Bone marrow (tissue), 2 donors: ENCODE data around the gene PCDHGA3.
"Not testable (repeated sequence)": the region's sequence is repeated elsewhere in the genome, so short reads cannot be mapped to it uniquely, and the experiment has no call there.

ENCODE experiments used
- DNase-seq, 2 donors: peaks; one replicate each; lab custom pipeline; 2025; lab: John Stamatoyannopoulos, UW

PCDHGA3 gene

DNA sequence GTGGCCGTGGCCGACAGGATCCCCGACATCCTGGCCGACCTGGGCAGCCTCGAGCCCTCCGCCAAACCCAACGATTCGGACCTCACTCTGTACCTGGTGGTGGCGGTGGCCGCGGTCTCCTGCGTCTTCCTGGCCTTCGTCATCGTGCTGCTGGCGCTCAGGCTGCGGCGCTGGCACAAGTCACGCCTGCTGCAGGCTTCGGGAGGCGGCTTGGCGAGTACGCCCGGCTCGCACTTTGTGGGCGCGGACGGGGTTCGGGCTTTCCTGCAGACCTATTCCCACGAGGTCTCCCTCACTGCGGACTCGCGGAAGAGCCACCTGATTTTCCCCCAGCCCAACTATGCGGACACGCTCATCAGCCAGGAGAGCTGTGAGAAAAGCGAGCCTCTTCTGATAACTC is 2.4 kb downstream of the PCDHGA3 start:
- not testable (repeated sequence) for DNase-seq

GRCh38 chr5:141349917-141350619 is 6.4 kb downstream of the PCDHGA3 start, which contains the start of gene PCDHGB1:
TSS of gene PCDHGB1 (plus strand) at chr5:141350099. CDS start at chr5:141350261, 162 bp downstream.
- peak in 1 of 2 donors; percentile 14 for DNase-seq

GRCh38 chr5:141351591-141351990 is 8.0 kb downstream of the PCDHGA3 start:
- DNase-seq: no peak

DNA sequence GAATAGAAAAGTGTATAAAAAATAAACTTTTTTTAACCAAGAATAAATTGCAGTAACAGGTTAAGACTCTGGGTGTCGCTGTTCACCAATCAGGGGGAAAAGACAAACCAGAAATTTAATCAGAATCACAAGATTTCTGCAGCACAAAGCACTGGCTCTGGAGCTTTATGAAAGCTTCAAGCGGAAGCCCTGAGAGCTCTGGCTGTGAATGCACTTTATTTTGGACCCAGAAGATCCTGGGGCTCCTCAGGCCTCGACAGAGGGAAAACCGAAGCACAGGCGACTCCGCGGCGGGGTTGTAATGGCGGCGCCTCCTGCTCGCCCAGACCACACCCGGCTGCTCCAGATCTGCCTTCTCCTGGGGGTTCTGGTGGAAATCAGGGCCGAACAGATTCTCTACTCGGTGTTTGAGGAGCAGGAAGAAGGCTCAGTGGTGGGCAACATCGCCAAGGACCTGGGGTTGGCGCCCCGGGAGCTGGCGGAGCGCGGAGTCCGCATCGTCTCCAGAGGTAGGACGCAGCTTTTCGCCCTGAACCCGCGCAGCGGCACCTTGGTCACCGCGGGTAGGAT is 11.4 kb downstream of the PCDHGA3 start, which contains the start of gene PCDHGA4:
TSS of gene PCDHGA4 (plus strand) at position 122 of the 570 bp plus-strand sequence. CDS start at position 209, 87 bp downstream.
- no peak for DNase-seq

- no peak for DNase-seq
Observed at GRCh38 chr5:141355641-141356040, 12.0 kb downstream of the PCDHGA3 start.

DNA sequence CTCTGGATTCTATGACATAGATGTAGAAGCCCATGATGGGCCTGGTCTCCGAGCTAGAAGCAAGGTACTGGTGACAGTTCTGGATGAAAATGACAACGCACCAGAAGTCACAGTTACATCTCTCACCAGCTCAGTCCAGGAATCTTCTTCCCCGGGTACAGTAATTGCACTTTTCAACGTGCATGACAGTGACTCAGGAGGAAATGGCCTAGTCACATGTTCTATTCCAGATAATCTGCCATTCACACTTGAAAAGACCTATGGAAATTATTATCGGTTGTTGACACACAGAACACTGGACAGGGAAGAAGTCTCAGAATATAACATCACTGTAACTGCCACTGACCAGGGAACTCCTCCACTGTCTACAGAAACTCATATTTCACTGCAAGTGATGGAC is 12.5 kb downstream of the PCDHGA3 start:
- DNase-seq: no peak

DNA sequence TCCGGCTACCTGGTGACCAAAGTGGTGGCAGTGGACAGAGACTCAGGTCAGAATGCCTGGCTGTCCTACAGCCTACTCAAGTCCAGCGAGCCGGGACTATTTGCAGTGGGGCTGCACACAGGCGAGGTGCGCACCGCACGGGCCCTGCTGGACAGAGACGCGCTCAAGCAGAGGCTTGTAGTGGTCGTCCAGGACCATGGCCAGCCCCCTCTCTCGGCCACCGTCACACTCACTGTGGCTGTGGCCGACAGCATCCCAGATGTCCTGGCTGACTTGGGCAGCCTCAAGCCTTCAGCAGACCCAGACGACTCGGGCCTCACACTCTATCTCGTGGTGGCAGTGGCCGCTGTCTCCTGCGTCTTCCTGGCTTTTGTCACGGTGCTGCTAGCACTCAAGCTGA is 13.3 kb downstream of the PCDHGA3 start:
- DNase-seq: no peak

GRCh38 chr5:141359790-141360426 is 16.3 kb downstream of the PCDHGA3 start, which contains the start of gene PCDHGB2:
TSS of gene PCDHGB2 (plus strand) at chr5:141359994. CDS start at chr5:141360136, 142 bp downstream.
- peak in 1 of 2 donors; percentile 78 for DNase-seq

GRCh38 chr5:141360685-141361084 is 17.1 kb downstream of the PCDHGA3 start:
- no peak for DNase-seq

DNA sequence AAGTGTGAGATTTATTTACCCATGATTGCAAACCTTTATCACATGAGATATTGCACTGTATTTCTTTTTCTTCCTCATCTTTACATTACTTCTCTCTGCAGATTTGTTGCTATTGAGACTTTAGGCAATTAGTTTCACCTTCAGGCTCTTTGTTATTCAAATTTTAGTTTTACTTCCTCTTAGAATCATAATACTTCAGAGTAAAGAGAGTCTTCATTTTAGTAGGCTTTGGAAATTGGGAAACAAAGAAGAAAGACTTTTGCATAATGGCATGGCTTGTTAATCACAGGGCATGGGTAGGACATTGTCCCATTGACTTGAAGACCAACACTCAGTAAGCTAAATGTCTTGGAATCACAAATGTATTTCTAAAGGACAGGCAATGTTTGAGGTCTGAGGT is 19.1 kb downstream of the PCDHGA3 start:
- DNase-seq: no peak

DNA sequence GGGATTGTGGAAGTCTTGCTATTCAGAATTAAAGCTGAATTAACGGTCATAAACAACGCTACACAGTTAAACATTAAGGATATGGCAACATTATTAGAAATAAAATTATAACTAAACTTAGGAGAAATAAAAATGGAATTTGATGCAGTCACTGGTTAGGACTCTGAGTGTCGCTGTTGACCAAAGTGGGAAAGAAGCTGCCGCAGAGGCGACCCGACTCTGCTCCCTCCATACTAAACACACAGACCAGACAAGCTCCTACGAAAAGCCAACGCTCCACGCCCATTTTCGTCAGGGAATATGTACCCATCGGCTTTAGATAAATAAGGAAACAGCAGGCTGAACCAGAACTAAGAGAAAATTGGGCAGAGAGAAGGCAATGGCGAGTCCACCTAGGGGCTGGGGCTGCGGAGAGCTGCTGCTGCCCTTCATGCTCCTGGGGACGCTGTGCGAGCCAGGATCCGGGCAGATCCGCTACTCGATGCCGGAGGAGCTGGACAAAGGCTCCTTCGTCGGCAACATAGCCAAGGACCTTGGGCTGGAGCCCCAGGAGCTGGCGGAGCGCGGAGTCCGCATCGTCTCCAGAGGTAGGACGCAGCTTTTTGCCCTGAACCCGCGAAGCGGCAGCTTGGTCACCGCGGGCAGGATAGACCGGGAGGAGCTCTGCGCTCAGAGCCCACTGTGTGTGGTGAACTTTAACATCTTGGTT is 20.5 kb downstream of the PCDHGA3 start, which contains the start of gene PCDHGA5:
TSS of gene PCDHGA5 (plus strand) at position 211 of the 709 bp plus-strand sequence. CDS start at position 380, 169 bp downstream.
- no peak for DNase-seq

- DNase-seq: no peak
Observed at GRCh38 chr5:141366016-141366896, 22.6 kb downstream of the PCDHGA3 start.

DNA sequence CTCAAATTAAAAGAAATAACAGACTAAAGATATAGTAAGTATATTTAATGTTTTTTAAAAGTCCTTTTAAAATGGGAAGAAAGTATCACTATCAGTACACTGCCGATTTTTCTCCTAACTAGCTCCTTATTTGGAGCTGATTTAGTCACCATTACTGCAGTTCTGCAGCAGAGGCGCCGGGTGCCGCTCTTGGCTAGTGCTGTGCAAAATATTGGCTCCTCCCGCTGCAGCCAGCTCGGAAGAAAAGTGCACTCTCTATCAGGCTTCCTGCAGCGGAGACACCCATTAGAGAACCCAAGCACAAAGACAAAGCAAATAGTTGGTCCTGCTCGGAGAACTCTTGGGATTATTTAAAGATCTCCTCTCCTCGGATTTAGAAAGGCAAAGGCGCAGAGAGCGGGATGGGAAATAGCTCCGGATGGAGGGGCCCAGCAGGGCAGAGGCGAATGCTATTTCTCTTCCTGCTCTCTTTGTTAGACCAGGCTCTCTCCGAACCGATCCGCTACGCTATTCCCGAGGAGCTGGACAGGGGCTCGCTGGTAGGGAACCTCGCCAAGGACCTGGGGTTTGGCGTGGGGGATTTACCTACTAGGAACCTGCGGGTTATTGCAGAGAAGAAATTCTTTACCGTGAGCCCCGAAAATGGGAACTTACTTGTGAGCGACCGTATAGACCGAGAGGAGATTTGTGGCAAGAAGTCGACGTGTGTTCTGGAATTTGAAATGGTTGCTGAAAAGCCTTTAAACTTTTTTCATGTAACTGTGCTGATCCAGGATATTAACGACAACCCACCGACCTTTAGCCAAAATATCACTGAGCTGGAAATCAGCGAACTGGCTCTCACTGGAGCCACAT is 26.6 kb downstream of the PCDHGA3 start, which contains the start of gene PCDHGB3:
TSS of gene PCDHGB3 (plus strand) at position 249 of the 855 bp plus-strand sequence. CDS start at position 402, 153 bp downstream.
- DNase-seq: no peak

GRCh38 chr5:141371572-141372475 is 28.2 kb downstream of the PCDHGA3 start:
- no peak for DNase-seq

DNA sequence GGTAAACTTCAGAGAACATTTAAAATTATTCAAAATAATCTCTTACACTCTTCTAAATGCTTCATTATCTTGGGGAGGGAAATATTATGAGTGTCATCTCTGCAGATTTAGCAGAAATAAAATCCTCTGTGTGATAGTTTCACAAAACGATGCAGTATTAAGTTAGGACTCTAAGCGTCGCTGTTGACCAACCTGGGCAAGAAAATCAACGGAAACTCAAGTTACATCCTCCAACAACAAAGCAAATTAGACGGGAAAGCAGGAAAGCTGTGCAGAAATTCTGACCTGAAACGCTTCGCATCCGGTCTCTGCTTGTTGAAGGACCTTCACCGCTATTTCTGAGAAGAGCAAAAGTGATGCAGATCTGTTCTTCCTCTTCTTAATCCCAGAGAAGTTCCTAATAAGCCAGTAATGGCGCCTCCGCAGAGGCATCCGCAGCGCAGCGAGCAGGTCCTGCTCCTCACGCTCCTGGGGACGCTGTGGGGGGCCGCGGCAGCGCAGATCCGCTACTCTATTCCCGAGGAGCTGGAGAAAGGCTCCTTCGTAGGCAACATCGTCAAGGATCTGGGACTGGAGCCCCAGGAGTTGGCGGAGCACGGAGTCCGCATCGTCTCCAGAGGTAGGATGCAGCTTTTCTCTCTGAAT is 30.2 kb downstream of the PCDHGA3 start, which contains the start of gene PCDHGA6:
TSS of gene PCDHGA6 (plus strand) at position 219 of the 645 bp plus-strand sequence. CDS start at position 412, 193 bp downstream.
- no peak for DNase-seq

- no peak for DNase-seq
Observed at GRCh38 chr5:141374627-141375026, 31.0 kb downstream of the PCDHGA3 start.

- not testable (repeated sequence) for DNase-seq
Observed at GRCh38 chr5:141375444-141376155, 32.0 kb downstream of the PCDHGA3 start.
